HL-60 (cell line): Measurements from ENCODE around the gene YPEL4.

Source experiments
- DNase-seq, 2 experiments: peaks; one replicate each; pipeline ENCODE4 v3.0.0-alpha.2; 2010 to 2020; ENCODE audit warnings: low read depth in 1 of 2, low spot score in 1 of 2
- H3K27ac ChIP-seq: fragments of 250-450 bp; sonication (Bioruptor Pico); replicated peaks from 2 replicates; pipeline ENCODE4 v1.5.1; 2020; ENCODE audit warnings: mild to moderate bottlenecking, moderate library complexity
- H3K27me3 ChIP-seq: fragments of 250-450 bp; sonication (Bioruptor Pico); 2 replicates; pipeline ENCODE4 v1.5.1; 2021; ENCODE audit warnings: mild to moderate bottlenecking, moderate library complexity; ENCODE audit not compliant: insufficient read depth, poor library complexity, severe bottlenecking
- H3K4me3 ChIP-seq: replicated peaks from 2 replicates; pipeline ENCODE4 v1.5.1; 2011; ENCODE audit warnings: mild to moderate bottlenecking, control low read depth, low read length; ENCODE audit not compliant: insufficient read depth
- GABPA ChIP-seq: IDR thresholded peaks from 2 replicates; pipeline ENCODE4 v1.6.1; 2012; ENCODE audit warnings: low read depth
- POLR2AphosphoS5 ChIP-seq: IDR thresholded peaks from 2 replicates; pipeline ENCODE4 v1.6.1; 2012; ENCODE audit warnings: low read depth
- SPI1 ChIP-seq: IDR thresholded peaks from 2 replicates; pipeline ENCODE4 v1.6.1; 2012; ENCODE audit warnings: low read depth, mild to moderate bottlenecking, borderline replicate concordance
- TF ChIP-seq, protein P1 (sequence below): IDR thresholded peaks from 2 replicates; pipeline ENCODE4 v1.6.1; 2012; ENCODE audit warnings: low read depth; ENCODE audit not compliant: insufficient replicate concordance
- TF ChIP-seq, protein P2 (sequence below): IDR thresholded peaks from one replicate; pipeline ENCODE4 v1.5.1; 2011; ENCODE audit warnings: low read length, control low read depth, inconsistent platforms; ENCODE audit not compliant: insufficient read depth

YPEL4 gene

DNA sequence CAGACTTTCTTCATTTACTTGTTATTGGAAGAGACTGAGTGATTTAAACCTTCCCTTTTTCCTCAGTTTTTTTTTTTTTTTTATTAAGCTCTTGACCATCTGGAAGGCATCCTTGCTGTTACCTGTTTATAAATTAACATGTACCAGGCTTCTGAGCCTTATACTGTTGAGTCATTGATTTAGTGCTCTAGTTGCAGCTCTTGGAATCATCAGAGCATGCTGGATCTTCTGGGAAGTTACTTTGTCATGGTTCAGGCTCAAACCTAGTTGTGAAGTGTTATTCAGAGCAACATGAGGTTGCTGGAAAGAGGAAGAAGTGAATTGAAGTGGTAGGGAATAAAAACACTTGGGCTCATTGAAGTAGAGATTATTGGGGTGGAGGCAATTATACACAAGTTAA is 24.5 kb upstream of the YPEL4 start:
- no peak for DNase-seq
- no peak overlapping the region for H3K27ac ChIP-seq
- H3K4me3 ChIP-seq, result no peak overlapping the region
- H3K27me3 ChIP-seq, result no peaks in the 10 kb centered on the region
- TF ChIP-seq GABPA (no peak), POLR2AphosphoS5 (no peak)
- TF ChIP-seq, protein P1, sequence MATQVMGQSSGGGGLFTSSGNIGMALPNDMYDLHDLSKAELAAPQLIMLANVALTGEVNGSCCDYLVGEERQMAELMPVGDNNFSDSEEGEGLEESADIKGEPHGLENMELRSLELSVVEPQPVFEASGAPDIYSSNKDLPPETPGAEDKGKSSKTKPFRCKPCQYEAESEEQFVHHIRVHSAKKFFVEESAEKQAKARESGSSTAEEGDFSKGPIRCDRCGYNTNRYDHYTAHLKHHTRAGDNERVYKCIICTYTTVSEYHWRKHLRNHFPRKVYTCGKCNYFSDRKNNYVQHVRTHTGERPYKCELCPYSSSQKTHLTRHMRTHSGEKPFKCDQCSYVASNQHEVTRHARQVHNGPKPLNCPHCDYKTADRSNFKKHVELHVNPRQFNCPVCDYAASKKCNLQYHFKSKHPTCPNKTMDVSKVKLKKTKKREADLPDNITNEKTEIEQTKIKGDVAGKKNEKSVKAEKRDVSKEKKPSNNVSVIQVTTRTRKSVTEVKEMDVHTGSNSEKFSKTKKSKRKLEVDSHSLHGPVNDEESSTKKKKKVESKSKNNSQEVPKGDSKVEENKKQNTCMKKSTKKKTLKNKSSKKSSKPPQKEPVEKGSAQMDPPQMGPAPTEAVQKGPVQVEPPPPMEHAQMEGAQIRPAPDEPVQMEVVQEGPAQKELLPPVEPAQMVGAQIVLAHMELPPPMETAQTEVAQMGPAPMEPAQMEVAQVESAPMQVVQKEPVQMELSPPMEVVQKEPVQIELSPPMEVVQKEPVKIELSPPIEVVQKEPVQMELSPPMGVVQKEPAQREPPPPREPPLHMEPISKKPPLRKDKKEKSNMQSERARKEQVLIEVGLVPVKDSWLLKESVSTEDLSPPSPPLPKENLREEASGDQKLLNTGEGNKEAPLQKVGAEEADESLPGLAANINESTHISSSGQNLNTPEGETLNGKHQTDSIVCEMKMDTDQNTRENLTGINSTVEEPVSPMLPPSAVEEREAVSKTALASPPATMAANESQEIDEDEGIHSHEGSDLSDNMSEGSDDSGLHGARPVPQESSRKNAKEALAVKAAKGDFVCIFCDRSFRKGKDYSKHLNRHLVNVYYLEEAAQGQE, result no peak
- TF ChIP-seq, protein P2, sequence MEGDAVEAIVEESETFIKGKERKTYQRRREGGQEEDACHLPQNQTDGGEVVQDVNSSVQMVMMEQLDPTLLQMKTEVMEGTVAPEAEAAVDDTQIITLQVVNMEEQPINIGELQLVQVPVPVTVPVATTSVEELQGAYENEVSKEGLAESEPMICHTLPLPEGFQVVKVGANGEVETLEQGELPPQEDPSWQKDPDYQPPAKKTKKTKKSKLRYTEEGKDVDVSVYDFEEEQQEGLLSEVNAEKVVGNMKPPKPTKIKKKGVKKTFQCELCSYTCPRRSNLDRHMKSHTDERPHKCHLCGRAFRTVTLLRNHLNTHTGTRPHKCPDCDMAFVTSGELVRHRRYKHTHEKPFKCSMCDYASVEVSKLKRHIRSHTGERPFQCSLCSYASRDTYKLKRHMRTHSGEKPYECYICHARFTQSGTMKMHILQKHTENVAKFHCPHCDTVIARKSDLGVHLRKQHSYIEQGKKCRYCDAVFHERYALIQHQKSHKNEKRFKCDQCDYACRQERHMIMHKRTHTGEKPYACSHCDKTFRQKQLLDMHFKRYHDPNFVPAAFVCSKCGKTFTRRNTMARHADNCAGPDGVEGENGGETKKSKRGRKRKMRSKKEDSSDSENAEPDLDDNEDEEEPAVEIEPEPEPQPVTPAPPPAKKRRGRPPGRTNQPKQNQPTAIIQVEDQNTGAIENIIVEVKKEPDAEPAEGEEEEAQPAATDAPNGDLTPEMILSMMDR, result no peak

DNA sequence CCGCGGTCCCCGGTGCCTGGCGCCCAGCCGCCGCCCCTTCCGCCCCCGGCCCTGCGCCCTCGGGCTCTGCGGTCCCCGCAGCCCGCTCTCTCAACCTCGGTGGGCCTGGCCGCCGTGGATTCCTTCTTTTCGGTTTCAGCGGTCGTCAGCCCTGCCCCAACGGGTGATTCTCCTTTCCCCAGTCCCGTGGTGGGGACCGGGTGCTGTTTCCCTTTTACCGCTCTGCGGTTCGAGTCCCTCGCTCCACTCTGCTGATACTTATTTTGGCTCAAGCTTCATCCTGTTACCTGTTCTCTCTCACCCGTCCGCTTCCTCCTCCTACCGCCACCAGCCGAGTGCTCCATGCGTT is 18.7 kb upstream of the YPEL4 start:
- H3K27me3 ChIP-seq, result no peaks in the 10 kb centered on the region
- H3K27ac ChIP-seq, result peak overlapping the region; percentile 100
- peak overlapping the region; percentile 90 for H3K4me3 ChIP-seq
- no peak; the same call in 1 of the 2 replicates for TF ChIP-seq GABPA
- TF ChIP-seq, protein P2, result no peak
- TF ChIP-seq POLR2AphosphoS5, result no peak
- TF ChIP-seq SPI1, result no peak
- peak in 1 of 2 experiments; percentile 40 for DNase-seq

DNA sequence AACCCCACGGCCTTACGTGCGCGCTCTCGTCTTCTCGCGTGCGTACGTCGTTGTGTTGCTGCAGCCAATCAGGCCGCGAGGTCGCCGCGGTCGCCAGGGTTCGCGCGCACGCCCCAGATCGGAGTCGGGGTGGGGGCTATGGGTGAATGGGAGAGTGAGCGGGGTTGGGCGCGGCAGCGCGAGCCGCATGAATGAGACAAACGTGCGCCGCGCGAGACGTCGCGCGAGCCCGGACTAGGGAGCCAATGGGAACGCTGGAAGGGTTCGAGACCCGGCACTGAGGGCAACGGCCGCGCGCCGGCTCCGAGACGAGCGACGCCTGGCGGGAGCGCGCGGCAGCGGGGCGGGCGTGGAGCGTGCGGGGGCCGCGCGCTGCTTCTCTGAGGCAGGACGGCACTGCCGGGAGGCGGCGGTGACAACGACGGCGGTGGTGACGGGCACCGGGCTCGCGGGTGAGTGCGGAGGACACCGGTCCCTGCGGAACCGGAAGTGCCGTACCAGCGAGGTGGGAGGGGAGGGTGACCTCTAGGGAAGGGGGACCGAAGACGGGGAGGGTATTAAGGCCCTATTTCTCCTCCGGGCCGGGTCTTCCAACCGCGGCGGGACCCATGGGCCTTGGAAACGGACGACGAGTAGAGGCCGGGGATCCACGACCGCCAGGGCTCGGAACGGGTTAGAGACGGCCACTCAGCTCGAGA is 18.2 kb upstream of the YPEL4 start, which contains the start of gene ZDHHC5:
Gene ZDHHC5, plus strand, starts transcription at position 379 of the 698 bp plus-strand sequence. CDS start 4,977 bp downstream, outside the sequence.
- Histone ChIP-seq H3K4me3 (peak within 1 kb of the TSS; percentile 90), H3K27me3 (no peaks in the 10 kb centered on the region), H3K27ac (peak within 1 kb of the TSS; percentile 100)
- peak; percentile 59; the same call in 1 of the 2 replicates for TF ChIP-seq POLR2AphosphoS5
- TF ChIP-seq, protein P2, result no peak
- TF ChIP-seq, protein P1, result peak; percentile 39
- TF ChIP-seq SPI1, result peak; percentile 9; the same call in 1 of the 2 replicates
- peak; percentile 78 for TF ChIP-seq GABPA
- DNase-seq, result peak; percentile 99
